HG03354 (cell line): ENCODE results near the gene MAPRE2.
"Not testable (repeated sequence)": the region's sequence is repeated elsewhere in the genome, so short reads cannot be mapped to it uniquely, and the experiment has no call there.

Experiments
- ATAC-seq: cut with Tn5 transposase; IDR thresholded peaks from one replicate; pipeline ENCODE4 v1.9.1; 2021; ENCODE audit warnings: mild to moderate bottlenecking; ENCODE audit not compliant: unreplicated experiment, poor library complexity, severe bottlenecking

The MAPRE2 gene

GRCh38 chr18:35085450-35086380 lies 44.5 kb downstream of the MAPRE2 start:
- no peak for ATAC-seq

DNA sequence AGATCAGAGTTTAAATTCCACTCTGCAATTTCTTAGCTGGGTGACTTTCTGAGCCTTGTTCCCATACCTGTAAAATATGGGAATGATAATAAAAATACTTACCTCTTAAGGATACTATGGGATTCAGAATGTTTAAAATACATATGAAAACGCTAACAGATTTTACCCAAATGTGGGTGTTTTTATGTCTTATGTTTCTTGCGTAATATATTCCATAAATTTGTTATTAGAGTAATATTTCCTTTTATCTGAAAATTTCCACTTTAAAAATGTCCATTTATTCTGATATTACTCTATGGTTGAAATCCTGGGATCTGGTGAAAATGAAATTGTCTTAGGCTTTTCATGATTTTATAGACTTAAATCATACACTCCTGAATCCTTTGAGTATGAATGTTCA lies 45.5 kb downstream of the MAPRE2 start:
- ATAC-seq: no peak

DNA sequence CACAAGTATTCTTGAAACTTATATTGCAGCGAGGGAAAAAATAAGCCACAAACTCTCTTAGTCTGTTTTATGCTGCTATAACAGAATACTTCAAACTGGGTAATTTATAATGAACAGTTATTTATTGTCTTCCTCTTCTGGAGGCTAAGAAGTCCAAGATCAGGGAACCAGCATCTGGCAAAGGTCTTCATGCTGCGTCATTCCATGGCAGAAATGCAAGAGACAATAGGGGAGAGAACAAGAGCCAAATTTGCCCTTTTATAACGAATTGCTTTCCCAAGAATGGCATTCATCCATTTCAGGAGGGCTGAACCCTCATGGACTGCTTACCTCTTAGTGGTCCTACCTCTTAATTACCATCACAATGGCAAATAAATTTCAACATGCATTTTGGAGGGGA lies 46.5 kb downstream of the MAPRE2 start:
- ATAC-seq: no peak

- no peak for ATAC-seq
Measured at GRCh38 chr18:35088921-35089320, 47.7 kb downstream of the MAPRE2 start.

GRCh38 chr18:35089382-35089781 lies 48.2 kb downstream of the MAPRE2 start:
- no peak for ATAC-seq

GRCh38 chr18:35089891-35090550 lies 48.8 kb downstream of the MAPRE2 start:
- no peak for ATAC-seq

- no peak for ATAC-seq
Measured at GRCh38 chr18:35091841-35092240, 50.6 kb downstream of the MAPRE2 start.

DNA sequence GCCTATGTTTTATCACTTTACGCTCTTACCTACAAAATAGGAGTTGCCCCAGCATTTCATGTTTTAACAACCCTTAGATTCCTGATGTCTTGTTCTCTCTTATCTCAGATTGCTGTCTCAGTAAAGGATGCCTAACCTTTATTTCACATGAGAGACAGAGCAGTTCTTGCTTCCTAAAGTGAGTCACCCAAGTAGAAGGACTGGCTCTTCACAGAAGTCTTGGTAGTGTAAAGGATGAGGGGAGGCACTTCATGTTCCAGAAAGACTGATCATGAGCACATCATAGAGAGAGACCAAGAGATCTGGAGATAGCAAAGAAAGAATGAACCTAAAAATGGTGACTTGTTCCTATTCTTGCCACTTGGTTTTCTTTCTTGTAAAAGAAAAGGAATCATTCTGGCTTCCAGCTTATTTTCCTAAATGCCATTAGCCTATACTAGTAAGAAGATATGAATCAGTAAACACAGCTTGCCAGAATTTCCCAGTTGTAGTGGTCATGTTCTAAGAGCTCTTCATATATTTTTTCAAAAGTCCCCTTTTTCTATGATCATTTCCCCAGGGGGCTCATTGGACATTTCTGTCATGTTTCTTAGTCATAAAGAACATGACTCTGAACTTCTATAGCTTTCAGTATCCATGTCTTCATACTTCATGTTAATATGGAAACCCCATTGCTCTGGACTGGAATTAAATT lies 54.9 kb downstream of the MAPRE2 start:
- peak; percentile 94 for ATAC-seq

DNA sequence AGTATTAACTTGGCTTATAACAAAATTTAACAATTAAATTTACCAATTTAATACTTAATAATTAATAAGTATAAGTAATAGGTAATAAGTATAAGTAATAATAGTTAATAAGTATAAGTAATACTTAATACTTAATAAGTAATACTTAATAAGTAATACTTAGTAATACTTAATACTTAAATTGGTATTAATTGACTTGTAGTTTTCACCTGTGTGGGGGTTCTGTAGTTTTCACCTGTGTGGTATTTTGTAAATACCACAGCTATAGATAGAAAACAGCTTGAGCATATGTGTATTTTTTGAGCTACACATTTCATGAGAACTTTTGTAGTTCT lies 55.4 kb downstream of the MAPRE2 start:
- ATAC-seq: peak; percentile 3

GRCh38 chr18:35097195-35097594 lies 56.0 kb downstream of the MAPRE2 start:
- no peak for ATAC-seq

DNA sequence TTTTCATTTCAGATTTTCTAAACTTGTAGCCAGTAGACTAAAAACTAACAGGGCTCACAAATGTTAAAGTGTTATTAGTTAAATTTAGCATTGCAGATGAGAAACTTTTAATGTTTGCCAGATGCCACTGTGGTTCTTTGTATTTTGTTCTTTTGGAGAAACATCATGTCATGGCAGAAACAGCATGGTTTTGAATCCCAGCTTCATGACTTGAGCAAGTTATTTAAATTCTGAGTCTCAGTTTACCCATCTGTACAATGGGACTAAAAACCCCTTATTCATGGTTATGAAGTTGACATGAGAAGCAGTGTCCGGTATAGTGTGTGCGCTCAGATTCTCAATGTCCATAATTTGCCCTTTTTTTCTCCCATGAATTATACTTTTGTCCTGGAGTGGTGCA lies 56.5 kb downstream of the MAPRE2 start:
- ATAC-seq: no peak

GRCh38 chr18:35099911-35100310 lies 58.7 kb downstream of the MAPRE2 start:
- ATAC-seq: no peak

DNA sequence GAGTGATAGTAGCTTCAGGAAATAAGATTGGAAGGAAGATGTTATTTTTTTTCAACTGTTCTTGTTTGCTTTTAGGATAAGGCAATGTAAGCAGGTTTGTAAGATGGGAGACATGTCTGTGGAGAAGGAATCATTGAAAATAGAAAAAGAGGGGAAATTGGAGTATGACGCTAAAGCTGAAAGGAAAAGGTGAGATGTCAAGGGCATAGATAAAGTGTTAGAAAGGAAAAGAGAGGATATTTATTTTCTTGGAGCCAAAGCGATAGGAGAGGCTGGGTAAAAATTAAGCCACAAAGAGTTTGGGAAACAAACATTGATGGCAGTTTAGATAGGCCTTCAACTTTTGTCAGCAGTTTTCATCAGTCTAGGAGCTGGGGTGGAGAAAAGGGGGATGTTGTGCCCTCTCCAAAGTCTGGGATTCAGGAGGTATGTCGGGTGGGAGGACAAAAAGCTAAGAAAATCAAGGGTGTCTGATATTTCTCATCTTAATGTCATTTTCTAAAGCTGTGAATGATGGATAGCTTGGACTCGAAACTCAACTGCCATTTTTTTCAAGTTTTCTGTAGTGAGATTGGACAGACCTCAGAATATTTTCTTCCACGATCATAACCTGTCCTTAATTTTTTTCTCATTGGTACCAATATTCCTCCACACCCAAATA lies 63.3 kb downstream of the MAPRE2 start:
- ATAC-seq: no peak

- ATAC-seq: no peak
Measured at GRCh38 chr18:35106013-35106844, 65.0 kb downstream of the MAPRE2 start.

- no peak for ATAC-seq
Measured at GRCh38 chr18:35106845-35107148, 65.6 kb downstream of the MAPRE2 start.

- ATAC-seq: no peak
Measured at GRCh38 chr18:35107216-35107615, 66.0 kb downstream of the MAPRE2 start.

DNA sequence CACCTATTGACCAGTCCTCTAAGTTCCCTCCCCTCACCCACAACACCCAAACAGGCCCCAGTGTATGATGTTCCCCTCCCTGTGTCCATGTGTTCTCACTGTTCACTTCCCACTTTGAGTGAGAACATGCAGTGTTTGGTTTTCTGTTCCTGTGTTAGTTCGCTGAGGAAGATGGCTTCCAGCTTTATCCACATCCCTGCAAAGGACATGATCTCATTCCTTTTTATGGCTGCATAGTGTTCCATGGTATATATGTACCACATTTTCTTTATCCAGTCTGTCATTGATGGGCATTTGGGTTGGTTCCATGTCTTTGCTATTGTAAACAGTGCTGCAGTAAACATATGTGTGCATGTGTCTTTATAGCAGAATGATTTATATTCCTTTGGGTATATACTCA lies 66.9 kb downstream of the MAPRE2 start:
- not testable (repeated sequence) for ATAC-seq

DNA sequence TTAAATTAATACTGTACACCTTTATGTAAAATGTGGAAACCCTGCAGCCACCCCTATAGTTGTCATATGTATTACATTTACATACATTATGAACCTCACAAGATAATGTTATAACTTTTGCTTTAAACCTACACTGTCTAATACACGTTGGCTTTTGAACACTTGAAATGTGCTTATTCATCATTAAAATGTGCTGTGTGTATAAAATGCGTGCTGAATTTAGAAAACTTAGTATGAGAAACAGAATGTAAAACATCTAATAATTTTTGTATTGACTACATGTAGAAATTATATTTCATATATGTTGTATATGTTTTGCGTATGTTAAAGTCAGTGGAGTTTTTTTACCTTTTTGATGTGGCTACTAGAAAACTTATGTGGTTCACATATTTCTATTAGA lies 68.8 kb downstream of the MAPRE2 start:
- no peak for ATAC-seq
